Right forelimb (tissue), 1 donor: ENCODE data around the gene ATP8A2.

Experiments used
- DNase-seq: peaks from one replicate; pipeline ENCODE4 v3.0.0-alpha.2; 2018

Gene ATP8A2

GRCh38 chr13:25864116-25864515, 492.3 kb downstream of the ATP8A2 start:
- DNase-seq: no peak

DNA sequence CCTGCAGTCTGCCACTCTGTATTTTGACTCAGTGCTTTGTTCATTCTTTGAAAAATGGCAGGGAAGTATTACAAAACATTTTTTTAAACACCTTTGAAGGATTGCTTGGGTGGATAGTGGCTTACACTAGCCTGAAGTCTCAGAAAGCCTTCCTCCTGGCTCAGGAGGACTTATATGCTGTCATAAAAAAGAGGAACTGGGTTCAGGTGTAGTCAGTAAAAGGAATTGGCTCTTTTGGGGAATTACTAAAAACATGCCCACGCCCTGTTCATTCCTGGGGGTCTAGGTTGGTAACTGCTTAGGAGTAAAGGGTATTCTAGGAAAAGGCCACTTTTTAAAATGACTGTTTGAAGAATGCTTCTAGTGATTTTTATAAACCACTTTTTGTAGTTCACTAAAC, 493.2 kb downstream of the ATP8A2 start:
- DNase-seq: no peak

GRCh38 chr13:25865391-25865790, 493.6 kb downstream of the ATP8A2 start:
- DNase-seq: no peak

GRCh38 chr13:25867038-25867437, 495.3 kb downstream of the ATP8A2 start:
- DNase-seq: no peak

GRCh38 chr13:25868490-25868889, 496.7 kb downstream of the ATP8A2 start:
- no peak for DNase-seq

DNA sequence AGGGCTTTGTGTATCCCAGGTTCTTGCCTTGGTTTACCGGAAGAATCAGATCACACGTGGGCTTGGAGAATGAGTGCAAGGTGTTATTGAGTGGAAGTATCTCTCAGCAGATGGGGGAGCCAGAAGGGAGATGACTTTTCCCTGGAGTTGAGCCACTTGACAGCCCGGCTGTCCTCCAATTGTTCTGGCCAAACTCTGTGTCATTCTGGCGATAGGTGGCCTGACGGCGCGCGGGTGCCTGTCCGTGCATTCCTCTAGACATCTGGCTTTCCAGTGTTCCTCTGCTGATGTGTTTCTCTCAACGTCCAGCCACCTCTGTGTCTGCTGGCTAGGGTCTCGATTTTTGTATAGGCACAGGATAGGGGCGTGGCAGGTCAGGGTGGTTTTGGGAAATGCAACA, 498.2 kb downstream of the ATP8A2 start:
- DNase-seq: no peak

DNA sequence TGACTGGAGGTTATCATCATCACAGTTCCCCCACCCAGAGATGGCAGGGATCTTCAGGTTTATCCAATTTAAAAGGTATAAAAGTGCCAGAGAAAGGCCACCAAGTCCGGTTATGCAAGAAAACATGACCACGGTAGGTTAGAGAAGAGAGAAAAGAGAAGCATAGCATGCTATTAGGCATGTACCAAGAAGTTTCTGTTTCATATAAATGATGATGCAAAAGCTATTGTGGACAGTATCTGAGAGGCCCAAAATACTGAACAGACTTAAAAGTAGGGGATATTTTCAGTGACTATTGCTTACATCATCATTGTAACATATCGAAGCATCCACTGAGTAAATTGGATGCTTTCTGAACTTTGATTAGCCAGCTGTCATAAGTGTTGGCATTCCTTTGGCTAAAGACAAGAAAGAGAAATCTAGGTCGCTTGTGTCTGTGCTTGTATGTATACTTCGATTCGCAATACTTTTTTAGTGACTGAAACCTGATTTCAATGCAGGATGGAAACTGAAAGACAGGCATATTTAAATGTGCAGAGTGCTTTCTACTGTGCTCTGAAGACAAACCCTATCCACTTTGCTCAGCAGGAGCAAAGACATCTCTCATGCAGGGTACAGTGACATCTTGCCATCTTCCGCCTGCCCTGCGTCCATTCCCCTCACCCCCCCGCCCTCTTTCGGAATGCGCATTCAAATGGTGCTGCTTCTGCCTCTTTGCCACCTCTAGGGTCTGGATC, 499.8 kb downstream of the ATP8A2 start:
- DNase-seq: no peak

DNA sequence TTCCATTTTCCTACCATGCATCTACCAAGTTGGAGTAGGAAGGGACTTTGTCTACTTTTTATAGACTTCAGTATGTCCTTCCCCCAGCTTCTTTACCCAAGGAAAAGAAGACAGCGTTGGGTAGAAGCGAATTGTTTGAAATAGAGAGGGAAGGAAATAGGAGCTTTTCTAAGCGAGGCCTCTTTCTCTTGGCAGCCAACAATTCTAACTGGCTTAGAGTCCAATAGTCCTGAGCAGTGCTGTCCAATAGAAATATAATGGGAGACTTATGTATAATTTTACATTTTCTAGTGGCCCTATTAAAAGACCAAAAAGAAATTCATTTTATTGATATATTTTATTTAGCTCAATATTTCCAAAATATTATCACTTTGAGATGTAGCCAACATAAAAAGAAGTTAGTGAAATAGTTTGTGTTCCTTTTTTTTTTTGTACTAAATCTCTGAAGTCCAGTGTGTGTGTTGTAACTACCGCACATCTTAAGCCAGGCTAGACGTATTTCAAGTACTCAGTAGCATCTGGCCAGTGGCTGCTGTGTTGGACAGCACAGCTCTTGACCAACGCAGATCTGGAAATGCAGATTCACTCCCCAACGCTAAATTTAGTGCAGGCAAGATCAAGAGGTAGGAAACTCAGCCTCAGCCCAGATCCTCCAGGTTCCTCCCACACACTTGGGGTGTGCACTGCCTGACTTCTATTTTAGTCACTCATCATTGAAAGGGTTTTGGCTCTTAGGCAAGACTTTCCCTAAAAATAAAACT, 500.9 kb downstream of the ATP8A2 start:
- no peak for DNase-seq

DNA sequence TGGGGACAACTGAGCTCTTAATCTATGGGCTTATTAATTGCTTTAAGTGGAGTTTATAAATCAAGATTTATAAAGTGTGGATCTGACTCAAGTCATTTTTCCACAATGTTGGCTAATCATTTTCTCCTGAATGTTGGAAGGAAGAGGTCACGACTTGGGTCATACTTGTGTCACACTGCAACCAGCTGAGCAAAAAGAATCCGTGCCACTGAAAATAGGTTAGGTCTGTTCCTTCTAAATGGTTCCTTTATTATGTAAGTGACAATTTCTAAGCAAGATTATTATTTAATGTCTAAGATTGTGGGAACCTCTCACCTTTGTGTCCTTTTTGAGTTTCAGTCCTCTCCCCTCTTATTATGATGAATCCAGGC, 501.5 kb downstream of the ATP8A2 start:
- no peak for DNase-seq

- no peak for DNase-seq
Observed at GRCh38 chr13:25874064-25874737, 502.4 kb downstream of the ATP8A2 start.

DNA sequence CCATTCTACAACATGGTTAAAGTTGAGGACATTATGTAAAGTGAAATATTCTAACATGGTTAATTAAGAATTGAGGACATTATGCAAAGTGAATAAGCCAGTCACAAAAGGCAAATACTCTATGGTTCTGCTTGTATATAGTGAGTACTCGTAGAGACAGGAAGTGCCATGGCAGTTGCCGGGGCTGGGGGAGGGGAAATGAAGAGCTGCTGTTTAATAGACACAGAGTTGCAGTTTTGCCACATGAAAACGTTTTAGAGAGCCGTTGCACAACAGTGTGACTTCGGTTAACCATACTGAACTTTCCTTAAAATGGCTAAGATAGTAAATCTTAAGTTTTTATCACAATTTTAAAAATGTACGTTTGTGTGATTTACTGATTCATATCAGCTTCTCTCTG, 503.1 kb downstream of the ATP8A2 start:
- DNase-seq: no peak

GRCh38 chr13:25876247-25876646, 504.5 kb downstream of the ATP8A2 start:
- no peak for DNase-seq

DNA sequence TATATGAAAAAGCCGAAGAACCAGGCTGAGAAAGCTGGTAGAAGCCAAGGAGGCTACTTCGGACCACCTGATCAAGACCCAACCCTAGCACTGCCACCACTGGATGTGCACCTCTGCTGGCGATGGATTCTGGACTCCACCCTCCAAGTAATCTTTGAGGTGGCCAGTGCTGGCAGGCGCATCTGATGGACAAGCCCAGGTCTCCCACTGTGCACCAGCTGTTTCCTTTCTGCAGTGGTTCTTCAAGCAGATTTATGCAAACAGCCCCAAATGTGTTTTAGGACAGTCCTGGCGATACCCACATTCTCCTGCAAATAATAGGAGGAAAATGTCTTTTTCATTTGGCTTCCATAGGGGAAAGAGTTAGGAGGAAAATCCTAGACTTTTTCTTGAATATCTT, 507.7 kb downstream of the ATP8A2 start:
- DNase-seq: no peak

- no peak for DNase-seq
Observed at GRCh38 chr13:25881136-25881926, 509.6 kb downstream of the ATP8A2 start.

DNA sequence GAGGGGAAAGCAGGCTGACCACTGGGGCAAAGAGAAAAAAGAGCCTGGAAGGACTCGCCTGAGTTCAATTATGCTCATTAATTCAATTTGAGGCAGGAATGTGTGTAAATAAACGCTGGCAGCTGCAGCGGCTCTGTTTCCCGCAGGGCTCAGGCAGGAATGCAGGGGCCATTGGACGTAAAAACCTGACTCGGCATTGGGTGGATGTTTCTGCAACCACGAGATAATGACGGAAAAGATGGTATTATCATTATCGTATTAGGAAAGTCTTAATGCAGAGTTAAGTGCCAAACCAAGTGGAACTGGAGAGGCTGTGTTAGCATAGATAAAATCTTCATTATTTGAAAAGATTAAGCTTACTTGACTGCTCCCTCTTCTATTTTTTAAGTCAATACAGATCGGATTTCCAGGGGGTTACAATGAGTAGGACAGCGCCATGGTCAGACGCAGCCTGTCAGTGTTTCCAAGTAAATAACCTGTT, 510.2 kb downstream of the ATP8A2 start:
- no peak for DNase-seq

DNA sequence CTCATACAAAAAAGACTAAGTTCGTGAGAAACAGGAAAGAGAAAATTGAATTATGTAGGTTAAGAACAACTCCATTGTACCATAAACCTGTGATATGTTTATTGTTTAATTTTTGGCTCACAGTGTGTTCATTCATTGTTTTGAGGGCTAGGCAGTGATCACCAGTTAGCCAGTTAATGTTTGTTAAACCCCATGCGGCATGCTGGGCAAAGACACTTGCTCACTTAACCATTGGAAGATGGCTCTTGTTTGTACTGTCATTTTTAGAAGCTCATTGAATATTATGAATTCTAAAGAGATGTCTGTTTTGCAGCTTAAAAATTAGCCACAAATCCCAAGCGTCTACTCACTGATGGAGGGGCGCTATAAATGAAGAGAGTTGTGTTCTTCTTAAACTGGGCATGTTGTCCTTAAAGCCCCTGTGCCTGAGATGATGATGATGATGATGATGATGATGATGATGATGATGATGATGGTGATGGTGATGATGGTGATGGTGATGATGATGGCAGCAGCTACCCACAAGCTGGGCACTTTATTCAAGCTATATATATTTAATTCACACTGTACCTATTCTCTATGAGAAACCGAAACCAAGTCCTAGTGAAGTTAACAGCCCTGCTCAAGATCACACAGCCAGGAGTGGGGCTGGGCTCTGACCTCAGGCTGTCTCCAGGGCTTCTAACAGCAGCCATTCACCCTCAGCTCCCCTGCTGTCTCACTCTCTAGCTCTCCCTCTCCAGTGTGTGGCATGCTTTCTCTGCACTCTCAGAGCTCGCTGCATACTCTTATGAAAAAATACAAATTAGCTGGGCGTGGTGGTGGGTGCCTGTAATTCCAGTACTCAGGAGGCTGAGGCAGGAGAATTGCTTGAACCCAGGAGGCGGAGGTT, 510.9 kb downstream of the ATP8A2 start:
- no peak for DNase-seq

GRCh38 chr13:25885418-25885817, 513.6 kb downstream of the ATP8A2 start:
- no peak for DNase-seq

DNA sequence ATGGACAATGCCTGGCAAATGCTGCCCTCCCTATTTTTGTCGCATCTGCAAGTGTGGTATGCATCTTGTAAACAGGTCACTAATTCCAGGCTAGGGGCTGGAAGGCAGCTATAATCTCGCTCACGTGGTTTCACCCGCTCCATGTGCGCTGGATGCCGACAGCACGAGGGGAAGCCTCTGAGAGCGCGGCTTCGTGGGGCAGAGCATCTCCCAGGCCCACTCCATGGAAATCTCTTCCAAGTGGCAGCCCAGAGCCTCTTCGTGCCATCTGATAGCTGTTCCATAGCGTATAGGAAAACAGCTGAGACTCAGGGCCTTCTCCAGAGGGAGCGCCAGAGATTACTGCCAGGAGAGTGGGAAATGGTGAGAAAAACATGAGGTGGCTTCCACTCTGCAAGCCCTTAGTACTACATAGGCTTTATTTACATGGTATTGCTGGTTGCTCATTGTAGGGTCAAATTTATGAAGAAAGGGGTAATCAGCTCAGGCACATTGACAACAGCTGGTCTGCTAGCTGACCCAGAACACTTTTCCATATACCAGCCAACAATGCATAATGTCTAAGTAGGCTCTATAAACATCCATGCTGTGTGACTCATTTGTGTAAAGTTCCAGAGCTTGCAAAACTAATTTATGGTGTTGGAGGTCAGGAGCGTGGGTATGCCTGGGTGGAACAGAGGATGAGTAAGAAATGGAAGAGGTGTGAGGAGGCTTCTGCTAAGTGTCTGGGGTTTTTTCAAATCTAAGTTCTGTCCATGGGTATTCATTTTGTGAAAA, 514.9 kb downstream of the ATP8A2 start:
- no peak for DNase-seq

DNA sequence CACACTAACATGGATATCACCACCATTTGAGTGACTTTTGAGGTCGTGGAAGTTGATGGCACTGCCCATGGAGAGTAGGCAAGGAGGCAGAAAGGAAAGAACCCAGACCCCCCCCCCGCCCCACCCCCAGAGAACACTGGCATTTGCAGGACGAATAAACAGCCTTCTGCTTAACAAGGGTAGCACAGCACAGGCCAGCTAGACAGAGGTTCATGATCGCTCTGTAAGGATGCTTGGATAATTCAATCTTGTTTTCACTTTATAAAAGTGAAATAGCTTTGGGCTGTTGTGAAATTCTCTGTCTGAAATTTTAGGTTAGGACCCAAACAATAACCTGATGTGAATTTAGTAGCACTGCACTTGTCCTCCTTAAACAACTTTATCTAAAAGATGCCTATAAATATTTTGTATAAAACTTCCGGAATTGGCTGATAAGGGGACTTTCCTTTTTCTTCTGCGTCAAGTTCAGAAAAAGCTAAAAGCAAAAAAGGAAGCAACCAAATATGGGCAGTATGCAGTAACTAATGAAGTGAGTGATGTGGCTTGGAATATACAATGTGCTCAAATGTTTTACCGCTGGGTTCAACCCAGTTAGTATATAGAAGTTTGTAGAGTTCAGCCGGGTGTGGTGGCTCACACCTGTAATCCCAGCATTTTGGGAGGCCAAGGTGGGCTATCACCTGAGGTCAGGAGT, 516.3 kb downstream of the ATP8A2 start:
- no peak for DNase-seq

GRCh38 chr13:25890671-25891212, 519.0 kb downstream of the ATP8A2 start:
- no peak for DNase-seq
